ENCODE measurements around the gene MXD4. TPM values are rescaled to one million over a fixed set of nuclear protein-coding genes. Genes with fewer than 3 reads are reported as not detected.

MXD4 gene
- total and polyA plus RNA-seq, 9 of the 15 experiments (the other 6 are each of a cell fraction or from before 2014, with no cell fraction given) = 0.06 to 13.5 (median 5.9) TPM

DNA sequence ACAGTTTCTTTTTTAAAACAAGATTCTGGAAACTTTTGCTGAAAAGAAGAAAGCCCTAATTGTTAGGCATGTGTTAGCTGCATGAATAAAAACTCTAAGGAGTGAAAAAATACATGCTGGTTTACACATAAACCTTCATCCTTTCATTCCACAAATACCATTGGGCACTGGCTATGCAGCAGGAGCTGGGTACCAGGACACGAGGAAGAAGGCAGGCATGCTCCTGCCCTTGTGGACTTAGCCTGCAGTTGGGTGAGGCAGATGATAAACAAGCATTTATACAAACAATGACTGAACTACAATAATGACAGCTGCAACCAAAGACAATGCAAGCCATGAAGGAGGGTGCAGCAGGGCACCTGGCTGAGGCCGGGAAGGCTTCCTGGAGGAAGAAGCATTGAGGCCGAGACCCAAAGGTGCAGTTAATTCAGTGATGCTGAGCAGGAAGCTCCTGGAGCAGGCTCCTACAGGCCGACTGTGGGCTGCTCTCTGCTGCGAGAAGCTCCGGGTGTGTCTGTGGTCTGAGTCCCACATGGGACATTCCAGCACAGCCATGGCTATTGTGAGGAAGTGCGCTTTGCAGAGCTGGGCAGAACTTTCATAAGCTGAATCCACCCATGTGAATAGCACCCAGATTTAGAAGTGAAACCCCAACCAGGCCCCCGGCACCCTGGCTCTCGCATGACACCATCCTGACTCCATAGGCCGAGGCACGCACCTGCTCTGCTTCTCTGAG, 44.0 kb upstream of the MXD4 start:
- Histone ChIP-seq H3K4me3 (no peak overlapping the region), H3K79me2 (ENCODE audit: control insufficient read depth, insufficient read depth, low read length) (no peaks in the 10 kb centered on the region), H3K9me1 (ENCODE audit: control insufficient read depth, insufficient read depth, low read length) (no peaks in the 10 kb centered on the region), H3K4me2 (ENCODE audit: insufficient read depth, low read length) (no peak overlapping the region), H2AFZ (ENCODE audit: low read depth, low read length) (no peak overlapping the region), H4K20me1 (replicated peaks; ENCODE audit: control insufficient read depth, insufficient read depth, low read length) (no peaks in the 10 kb centered on the region), H3K27me3 (ENCODE audit: control insufficient read depth in 2 of 2, insufficient read depth in 2 of 2, low read length in 2 of 2) (no peaks in the 10 kb centered on the region), H3K4me1 (replicated peaks in 1 of 2; ENCODE audit: control insufficient read depth in 2 of 2, insufficient read depth in 2 of 2, low read length in 2 of 2) (peaks cover 0 to 29% of the 10 kb centered on the region in 2 experiments; a peak in 1 of 5 replicates), H3K9ac (ENCODE audit: insufficient read depth in 1 of 2, low read depth in 2 of 2, low read length in 2 of 2) (no peak overlapping the region), H3K9me3 (replicated peaks; ENCODE audit: control insufficient read depth, insufficient read depth, low read depth, low read length) (no peaks in the 10 kb centered on the region; the same call in 1 of the 2 replicates), H3K36me3 (ENCODE audit: control insufficient read depth, insufficient read depth, low read length) (no peaks in the 10 kb centered on the region), H3K27ac (ENCODE audit: extremely low read depth, low read depth, low read length) (no peak overlapping the region)
- in situ Hi-C loops (cut with MboI) (no loop called here), intact Hi-C loops (cut with micrococcal nuclease) (no loop called here)
- DNase-seq (ENCODE audit: extremely low read depth in 1 of 4, low spot score in 3 of 4) = no peak
- POLR2A ChIA-PET = interaction anchor here (0.7 to 1.4 kb wide), 3 partner anchors 12 to 119 kb away, joined by 3 read pairs; no protein-coding TSS in a partner anchor
- no peak for ATAC-seq
- TF ChIP-seq CBX1 (IDR thresholded peaks at IDR 0.05; ENCODE audit: low read depth) (no peak), ZFP36 (IDR thresholded peaks at IDR 0.05; ENCODE audit: low read depth, low read length, partially characterized antibody) (peak; percentile 32), CBX2 (IDR thresholded peaks at IDR 0.05; ENCODE audit: insufficient read depth, low read length, poor library complexity, severe bottlenecking) (no peak)
- CTCF ChIA-PET (ENCODE audit: low intra/inter-chr PET ratio) = no interaction called here
- BruUV-seq (replicated peaks) = no TSS peak
- no peak for FAIRE-seq
- WGBS (ENCODE audit: insufficient coverage, low coverage, missing lambda C conversion rate) = 68% methylated on average over 11 of the region's 11 CpGs

DNA sequence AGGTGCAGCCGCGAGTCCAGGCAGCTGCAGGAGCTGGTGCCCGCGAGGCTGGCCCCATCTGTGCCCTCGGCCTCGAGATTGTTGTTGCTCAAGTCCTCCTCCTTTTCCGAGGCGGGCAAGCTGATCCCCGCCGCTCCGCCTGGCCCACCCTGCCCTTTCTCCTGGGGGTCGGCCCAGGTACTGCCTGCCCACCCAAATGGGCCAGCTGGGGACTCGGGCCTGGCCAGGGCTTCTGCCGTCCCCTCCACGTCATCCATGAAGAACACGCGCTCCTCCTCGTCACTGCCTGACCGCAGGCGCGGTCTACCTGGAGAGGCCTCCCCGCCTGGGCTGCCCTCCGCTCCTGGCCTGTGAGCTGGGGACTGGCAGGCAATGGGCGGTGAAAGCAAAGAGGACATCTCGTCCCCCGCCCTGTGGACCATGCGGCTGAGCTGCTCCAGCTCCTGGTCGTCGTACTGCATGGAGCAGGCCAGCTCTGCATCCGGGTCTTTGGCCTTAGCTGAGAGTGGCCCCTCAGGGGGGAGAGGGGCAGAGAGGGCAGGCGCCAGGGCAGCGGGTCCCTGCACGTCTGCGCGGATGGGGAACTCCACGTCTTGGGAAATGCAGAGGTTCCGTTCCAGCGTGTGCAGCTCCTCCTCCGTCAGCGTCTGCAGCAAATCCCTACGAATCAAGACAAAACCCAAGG, 43.1 kb upstream of the MXD4 start:
- no peak overlapping the region for H3K4me2 ChIP-seq (ENCODE audit: insufficient read depth, low read length)
- CTCF ChIA-PET (ENCODE audit: low intra/inter-chr PET ratio) = no interaction called here
- H4K20me1 ChIP-seq (replicated peaks; ENCODE audit: control insufficient read depth, insufficient read depth, low read length) = no peaks in the 10 kb centered on the region
- no peak overlapping the region for H2AFZ ChIP-seq (ENCODE audit: low read depth, low read length)
- no peak overlapping the region for H3K4me3 ChIP-seq
- H3K36me3 ChIP-seq (ENCODE audit: control insufficient read depth, insufficient read depth, low read length) = no peaks in the 10 kb centered on the region
- no peaks in the 10 kb centered on the region; the same call in 1 of the 2 replicates for H3K9me3 ChIP-seq (replicated peaks; ENCODE audit: control insufficient read depth, insufficient read depth, low read depth, low read length)
- WGBS (ENCODE audit: insufficient coverage, low coverage, missing lambda C conversion rate) = 84% methylated on average over 18 of the region's 41 CpGs
- FAIRE-seq (no peak), DNase-seq (ENCODE audit: extremely low read depth in 1 of 4, low spot score in 3 of 4) (no peak), ATAC-seq (no peak)
- no peaks in the 10 kb centered on the region for H3K27me3 ChIP-seq (ENCODE audit: control insufficient read depth in 2 of 2, insufficient read depth in 2 of 2, low read length in 2 of 2)
- H3K79me2 ChIP-seq (ENCODE audit: control insufficient read depth, insufficient read depth, low read length) = no peaks in the 10 kb centered on the region
- no peak overlapping the region for H3K9ac ChIP-seq (ENCODE audit: insufficient read depth in 1 of 2, low read depth in 2 of 2, low read length in 2 of 2)
- no TSS peak for BruUV-seq (replicated peaks)
- H3K4me1 ChIP-seq (replicated peaks in 1 of 2; ENCODE audit: control insufficient read depth in 2 of 2, insufficient read depth in 2 of 2, low read length in 2 of 2) = peaks cover 0 to 36% of the 10 kb centered on the region in 2 experiments; a peak in 1 of 5 replicates
- POLR2A ChIA-PET = interaction anchor here (0.7 to 1.4 kb wide), 4 partner anchors 13 to 120 kb away, joined by 3 to 5 read pairs (median 3); no protein-coding TSS in a partner anchor
- H3K9me1 ChIP-seq (ENCODE audit: control insufficient read depth, insufficient read depth, low read length) = no peaks in the 10 kb centered on the region
- in situ Hi-C loops (cut with MboI) = no loop called here
- H3K27ac ChIP-seq (ENCODE audit: extremely low read depth, low read depth, low read length) = no peak overlapping the region
- intact Hi-C loops (cut with micrococcal nuclease) = no loop called here
- TF ChIP-seq, protein P1, sequence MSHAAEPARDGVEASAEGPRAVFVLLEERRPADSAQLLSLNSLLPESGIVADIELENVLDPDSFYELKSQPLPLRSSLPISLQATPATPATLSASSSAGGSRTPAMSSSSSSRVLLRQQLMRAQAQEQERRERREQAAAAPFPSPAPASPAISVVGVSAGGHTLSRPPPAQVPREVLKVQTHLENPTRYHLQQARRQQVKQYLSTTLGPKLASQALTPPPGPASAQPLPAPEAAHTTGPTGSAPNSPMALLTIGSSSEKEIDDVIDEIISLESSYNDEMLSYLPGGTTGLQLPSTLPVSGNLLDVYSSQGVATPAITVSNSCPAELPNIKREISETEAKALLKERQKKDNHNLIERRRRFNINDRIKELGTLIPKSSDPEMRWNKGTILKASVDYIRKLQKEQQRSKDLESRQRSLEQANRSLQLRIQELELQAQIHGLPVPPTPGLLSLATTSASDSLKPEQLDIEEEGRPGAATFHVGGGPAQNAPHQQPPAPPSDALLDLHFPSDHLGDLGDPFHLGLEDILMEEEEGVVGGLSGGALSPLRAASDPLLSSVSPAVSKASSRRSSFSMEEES (CRISPR knock-in tag; IDR thresholded peaks at IDR 0.05) = no peak
- TF ChIP-seq, protein P2, sequence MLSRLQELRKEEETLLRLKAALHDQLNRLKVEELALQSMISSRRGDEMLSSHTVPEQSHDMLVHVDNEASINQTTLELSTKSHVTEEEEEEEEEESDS (CRISPR knock-in tag; IDR thresholded peaks at IDR 0.05) = no peak
- TF ChIP-seq, protein P3, sequence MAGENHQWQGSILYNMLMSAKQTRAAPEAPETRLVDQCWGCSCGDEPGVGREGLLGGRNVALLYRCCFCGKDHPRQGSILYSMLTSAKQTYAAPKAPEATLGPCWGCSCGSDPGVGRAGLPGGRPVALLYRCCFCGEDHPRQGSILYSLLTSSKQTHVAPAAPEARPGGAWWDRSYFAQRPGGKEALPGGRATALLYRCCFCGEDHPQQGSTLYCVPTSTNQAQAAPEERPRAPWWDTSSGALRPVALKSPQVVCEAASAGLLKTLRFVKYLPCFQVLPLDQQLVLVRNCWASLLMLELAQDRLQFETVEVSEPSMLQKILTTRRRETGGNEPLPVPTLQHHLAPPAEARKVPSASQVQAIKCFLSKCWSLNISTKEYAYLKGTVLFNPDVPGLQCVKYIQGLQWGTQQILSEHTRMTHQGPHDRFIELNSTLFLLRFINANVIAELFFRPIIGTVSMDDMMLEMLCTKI (IDR thresholded peaks at IDR 0.05; ENCODE audit: partially characterized antibody) = no peak
- TF ChIP-seq HCFC1 (IDR thresholded peaks at IDR 0.05; ENCODE audit: low read depth, low read length) = no peak

All from K562 (cell line).